Spleen (tissue), 7 donors: ENCODE results near the gene NR3C2.

Source experiments
- POLR2A ChIP-seq, 3 donors: fragments of 450-650 bp; IDR thresholded peaks; one replicate each; pipeline ENCODE4 v1.5.1; 2017; ENCODE audit warnings: antibody characterized with exemption in 3 of 3, mild to moderate bottlenecking in 1 of 3
- POLR2AphosphoS5 ChIP-seq, 3 donors: sonication (generic); formaldehyde crosslinking; IDR thresholded peaks; one replicate each; pipeline ENCODE4 v1.5.1; 2017; ENCODE audit warnings: antibody characterized with exemption in 3 of 3
- TF ChIP-seq, protein P1 (sequence below), 11 experiments: fragments of 200-600 bp in 7 of 11; fragments of 450-650 bp in 4 of 11; sonication (generic) in 4 of 11; IDR thresholded peaks in 8 of 11; conservative IDR thresholded peaks in 3 of 11; 1 replicate in 7 of 11; 2 replicates in 4 of 11; pipeline versions ENCODE4 v1.4.0 to v1.8.0; 2016 to 2021; ENCODE audit warnings: antibody characterized with exemption in 11 of 11, inconsistent platforms in 4 of 11, mild to moderate bottlenecking in 1 of 11
- donor health status: DM: no; HTN: no; CAD: no; lungs with moderate emphysema.
- donor health status: DM: no; HTN: no; CAD: no.
- donor health status: DM: no; HTN: no; CAD: no.

DNA sequence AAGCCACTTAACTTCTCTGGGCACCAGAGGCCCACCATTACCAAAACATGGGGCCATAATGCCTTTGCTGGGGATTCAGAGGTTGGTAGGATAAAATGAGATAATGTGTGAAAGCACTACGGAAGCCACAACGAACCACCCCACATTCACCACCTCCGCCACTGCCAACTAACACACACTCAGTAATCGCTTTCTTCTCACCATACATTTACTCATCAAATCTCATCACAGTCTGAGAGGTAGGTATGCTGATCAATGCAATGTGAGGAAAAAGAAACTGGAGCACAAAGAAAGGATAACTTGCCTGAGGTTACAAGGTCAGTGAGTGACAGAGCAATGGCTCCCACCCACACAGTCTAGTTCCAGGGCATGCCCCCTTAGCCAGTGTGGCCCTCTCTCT lies 257.3 kb downstream of the NR3C2 start:
- TF ChIP-seq POLR2AphosphoS5 (IDR thresholded peaks at IDR 0.05) (no peak), POLR2A (IDR thresholded peaks at IDR 0.05) (no peak)
- TF ChIP-seq, protein P1, sequence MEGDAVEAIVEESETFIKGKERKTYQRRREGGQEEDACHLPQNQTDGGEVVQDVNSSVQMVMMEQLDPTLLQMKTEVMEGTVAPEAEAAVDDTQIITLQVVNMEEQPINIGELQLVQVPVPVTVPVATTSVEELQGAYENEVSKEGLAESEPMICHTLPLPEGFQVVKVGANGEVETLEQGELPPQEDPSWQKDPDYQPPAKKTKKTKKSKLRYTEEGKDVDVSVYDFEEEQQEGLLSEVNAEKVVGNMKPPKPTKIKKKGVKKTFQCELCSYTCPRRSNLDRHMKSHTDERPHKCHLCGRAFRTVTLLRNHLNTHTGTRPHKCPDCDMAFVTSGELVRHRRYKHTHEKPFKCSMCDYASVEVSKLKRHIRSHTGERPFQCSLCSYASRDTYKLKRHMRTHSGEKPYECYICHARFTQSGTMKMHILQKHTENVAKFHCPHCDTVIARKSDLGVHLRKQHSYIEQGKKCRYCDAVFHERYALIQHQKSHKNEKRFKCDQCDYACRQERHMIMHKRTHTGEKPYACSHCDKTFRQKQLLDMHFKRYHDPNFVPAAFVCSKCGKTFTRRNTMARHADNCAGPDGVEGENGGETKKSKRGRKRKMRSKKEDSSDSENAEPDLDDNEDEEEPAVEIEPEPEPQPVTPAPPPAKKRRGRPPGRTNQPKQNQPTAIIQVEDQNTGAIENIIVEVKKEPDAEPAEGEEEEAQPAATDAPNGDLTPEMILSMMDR (IDR thresholded peaks at IDR 0.05 in 8 of 11, conservative IDR thresholded peaks at IDR 0.05 in 3 of 11) = no peak
